GM06990 (cell line): Measurements from ENCODE around the gene SLC43A3.
"Not testable (repeated sequence)": the region's sequence is repeated elsewhere in the genome, so short reads cannot be mapped to it uniquely, and the experiment has no call there.

Source experiments
- DNase-seq: peaks from one replicate; pipeline ENCODE4 v3.0.0-alpha.2; 2011; ENCODE audit not compliant: insufficient read length; ENCODE audit errors: extremely low read depth
- H3K27me3 ChIP-seq: replicated peaks from 2 replicates; pipeline ENCODE4 v1.6.0; 2011; ENCODE audit warnings: low read length; ENCODE audit not compliant: control insufficient read depth, insufficient read depth
- H3K36me3 ChIP-seq: 2 replicates; pipeline ENCODE4 v1.5.1; 2011; ENCODE audit warnings: low read length; ENCODE audit not compliant: control insufficient read depth, insufficient read depth
- H3K4me3 ChIP-seq: replicated peaks from 2 replicates; pipeline ENCODE4 v1.5.1; 2011; ENCODE audit warnings: low read depth, mild to moderate bottlenecking, control low read depth, low read length
- CTCF ChIP-seq: IDR thresholded peaks from 2 replicates; pipeline ENCODE4 v1.5.1; 2011; ENCODE audit warnings: low read length, control low read depth, mild to moderate bottlenecking, inconsistent platforms; ENCODE audit not compliant: insufficient read depth, poor library complexity, severe bottlenecking

Gene SLC43A3

GRCh38 chr11:57446055-57446454 lies 19.1 kb upstream of the SLC43A3 start:
- no peak overlapping the region for H3K4me3 ChIP-seq
- H3K36me3 ChIP-seq = no peaks in the 10 kb centered on the region
- no peak for TF ChIP-seq CTCF
- no peak for DNase-seq
- H3K27me3 ChIP-seq = no peaks in the 10 kb centered on the region

- not testable (repeated sequence) for H3K4me3 ChIP-seq, DNase-seq, H3K27me3 ChIP-seq, H3K36me3 ChIP-seq
Measured at GRCh38 chr11:57445122-57445394, 18.1 kb upstream of the SLC43A3 start.

- no peak for DNase-seq
- H3K4me3 ChIP-seq = no peak overlapping the region
- no peaks in the 10 kb centered on the region for H3K36me3 ChIP-seq
- TF ChIP-seq CTCF = no peak
- H3K27me3 ChIP-seq = no peaks in the 10 kb centered on the region
Measured at GRCh38 chr11:57444362-57445121, 17.6 kb upstream of the SLC43A3 start.

GRCh38 chr11:57440744-57441414 lies 14.0 kb upstream of the SLC43A3 start:
- no peak for DNase-seq
- Histone ChIP-seq H3K4me3 (no peak overlapping the region), H3K36me3 (no peaks in the 10 kb centered on the region), H3K27me3 (no peaks in the 10 kb centered on the region)
- no peak for TF ChIP-seq CTCF

- Histone ChIP-seq H3K27me3 (no peaks in the 10 kb centered on the region), H3K4me3 (no peak overlapping the region), H3K36me3 (no peaks in the 10 kb centered on the region)
- TF ChIP-seq CTCF = no peak
- no peak for DNase-seq
Measured at GRCh38 chr11:57439786-57440185, 12.9 kb upstream of the SLC43A3 start.

GRCh38 chr11:57438345-57439285 lies 11.7 kb upstream of the SLC43A3 start:
- H3K4me3 ChIP-seq = no peak overlapping the region
- no peak for TF ChIP-seq CTCF
- H3K27me3 ChIP-seq = no peaks in the 10 kb centered on the region
- DNase-seq = no peak
- H3K36me3 ChIP-seq = no peaks in the 10 kb centered on the region
